Activated T-cell treated with anti-CD3 and anti-CD28 coated beads for 4 hours (primary cell): ENCODE measurements around the gene MRAS.
"Not testable (repeated sequence)": the region's sequence is repeated elsewhere in the genome, so short reads cannot be mapped to it uniquely, and the experiment has no call there.

Experiments used
- DNase-seq: peaks from one replicate; pipeline ENCODE4 v3.0.0-alpha.2; 2020

The MRAS gene

DNA sequence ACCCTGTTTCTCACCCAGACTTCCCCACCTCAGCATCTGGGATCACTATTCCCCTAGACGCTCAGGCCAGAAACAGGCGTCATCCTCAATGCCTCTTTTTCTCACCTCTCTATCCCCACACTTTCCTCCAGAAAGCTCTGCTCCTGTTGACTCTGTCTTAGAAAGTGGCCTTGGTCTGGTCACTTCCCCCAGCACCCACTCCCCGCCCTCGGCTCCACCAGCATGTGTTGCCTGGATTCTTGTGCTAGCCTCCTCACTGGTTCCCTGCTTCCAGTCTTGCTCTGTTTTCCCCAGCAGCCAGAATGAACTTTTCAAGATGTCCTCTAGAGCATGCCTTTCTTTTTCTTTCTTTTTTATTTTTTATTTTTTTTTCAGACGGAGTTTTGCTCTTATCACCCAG lies 46.3 kb downstream of the MRAS start:
- no peak for DNase-seq

DNA sequence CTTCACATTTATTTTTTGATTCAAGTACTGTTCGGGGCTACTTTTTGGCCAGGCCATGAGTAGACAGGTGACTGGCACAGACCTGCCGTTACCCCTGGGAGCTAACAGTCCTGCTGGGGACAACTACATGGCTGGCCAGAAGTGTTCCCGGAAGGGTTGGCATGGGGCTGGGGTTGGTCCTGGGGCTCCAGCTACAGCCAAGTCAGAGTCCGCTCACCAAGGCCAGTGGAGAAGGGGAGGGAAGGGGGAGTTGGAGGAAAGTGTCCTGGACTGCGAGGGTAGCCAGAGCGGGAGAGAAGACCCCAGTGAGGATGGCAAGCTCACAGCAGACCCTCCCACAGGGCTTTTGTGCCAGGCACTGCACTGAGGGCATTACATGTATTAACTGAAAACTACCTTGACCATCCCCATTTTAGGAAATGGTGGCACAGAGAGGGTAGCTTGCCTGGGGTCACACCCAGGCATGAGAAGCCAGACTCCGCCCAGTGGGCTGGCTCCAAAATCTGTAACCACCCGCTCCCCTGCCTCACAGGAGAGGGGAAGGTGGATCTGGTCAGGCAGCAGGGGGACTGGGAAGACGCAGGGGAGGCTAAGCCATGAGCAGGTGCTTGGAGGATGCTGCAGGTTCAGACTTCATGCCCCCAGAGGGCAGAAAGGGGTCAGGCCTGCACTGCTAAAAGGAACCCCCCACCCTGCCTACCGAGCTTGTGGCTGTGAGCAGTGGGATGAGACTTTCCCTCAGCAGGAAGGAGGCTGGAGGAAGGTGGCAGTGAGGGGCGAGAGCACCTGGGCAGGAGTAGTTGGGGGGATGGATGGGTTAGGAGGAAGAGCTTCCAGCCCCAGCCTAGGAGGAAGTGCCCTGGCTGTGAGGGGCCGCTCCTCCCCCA lies 47.7 kb downstream of the MRAS start:
- DNase-seq: no peak

DNA sequence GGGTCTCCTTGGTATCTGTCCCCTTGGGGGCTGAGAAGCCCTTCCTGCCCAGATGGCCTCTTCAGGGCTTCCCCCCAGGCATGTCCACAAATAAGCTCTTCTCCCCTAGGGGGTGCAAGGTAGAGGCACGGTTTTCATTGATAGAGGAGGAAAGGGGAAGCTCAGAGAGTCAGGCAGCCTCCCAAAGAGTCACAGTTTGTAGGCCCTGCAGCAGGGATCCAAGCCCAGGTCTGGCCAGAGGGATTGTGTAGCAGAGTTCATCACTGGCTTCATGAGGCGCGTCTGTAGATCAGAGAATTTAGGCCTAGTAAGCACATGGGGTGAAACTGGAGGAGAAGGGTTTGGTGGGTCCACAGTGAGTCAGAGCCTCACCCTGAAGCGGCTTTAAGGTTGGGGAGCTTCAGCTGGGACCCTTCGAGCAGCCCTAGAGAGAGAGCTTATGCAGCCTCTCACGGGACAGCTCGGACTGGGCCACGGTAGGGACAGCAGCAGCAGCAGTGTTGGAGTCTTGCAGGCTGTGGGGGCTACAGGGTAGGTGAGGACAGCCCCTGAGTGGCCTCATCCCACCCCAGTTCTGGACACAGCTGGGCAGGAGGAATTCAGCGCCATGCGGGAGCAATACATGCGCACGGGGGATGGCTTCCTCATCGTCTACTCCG lies 48.5 kb downstream of the MRAS start:
- DNase-seq: no peak

DNA sequence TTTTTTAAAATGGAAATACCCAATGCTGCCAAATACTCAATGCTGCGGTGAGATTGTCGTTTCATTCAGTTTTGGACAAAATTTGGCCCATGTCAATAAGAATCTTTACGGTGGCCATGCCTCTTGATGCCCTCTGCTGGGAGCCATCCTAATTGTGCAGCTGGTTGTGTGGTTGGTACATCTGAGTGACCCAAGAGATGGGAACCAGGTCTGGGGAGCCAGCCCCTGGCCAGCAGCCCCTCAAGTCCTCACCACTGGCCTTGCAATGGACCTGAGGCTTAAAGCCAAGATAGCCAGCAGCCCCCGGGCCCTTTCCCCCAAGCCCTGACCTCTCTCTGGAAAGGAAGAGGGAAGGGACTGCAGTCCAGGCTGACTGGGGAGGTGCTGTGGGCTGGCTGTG lies 49.6 kb downstream of the MRAS start:
- no peak for DNase-seq

DNA sequence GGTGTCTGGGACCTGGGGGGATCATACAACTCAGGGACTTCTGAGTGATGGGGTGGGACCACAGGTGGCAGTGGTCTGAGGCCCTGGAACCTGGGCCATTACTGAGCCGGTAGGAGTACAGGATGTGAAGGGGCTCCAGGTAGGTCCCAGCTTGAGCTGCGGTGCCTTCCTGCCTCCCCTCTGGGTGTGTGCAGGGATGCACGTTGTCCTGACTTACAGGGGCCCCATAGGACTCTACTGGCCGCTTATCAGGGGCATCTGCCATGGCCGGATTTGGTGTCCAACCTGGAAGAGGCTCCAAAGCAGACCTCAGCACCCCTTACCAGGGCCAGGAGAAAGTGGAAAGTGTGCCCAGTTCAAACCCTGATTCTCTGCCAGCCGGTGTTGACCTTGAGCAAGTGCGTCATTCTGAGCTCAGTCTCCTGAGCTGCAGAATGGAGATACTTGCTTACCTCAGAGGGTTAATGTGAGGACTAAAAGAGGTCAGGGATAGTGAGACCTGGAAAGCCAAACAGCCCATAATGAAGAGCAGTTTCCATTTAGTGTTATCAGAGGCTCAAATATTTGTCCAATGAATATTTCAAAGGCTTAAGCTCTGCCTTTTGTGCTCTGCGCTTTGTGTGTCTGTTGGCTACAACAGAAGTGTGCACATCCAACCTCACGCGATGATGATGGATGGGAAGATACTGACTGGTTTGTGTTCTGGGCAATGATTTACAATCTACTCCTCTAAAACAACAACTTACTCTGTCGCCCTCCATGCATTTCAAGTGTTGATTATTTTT lies 50.6 kb downstream of the MRAS start:
- DNase-seq: no peak

DNA sequence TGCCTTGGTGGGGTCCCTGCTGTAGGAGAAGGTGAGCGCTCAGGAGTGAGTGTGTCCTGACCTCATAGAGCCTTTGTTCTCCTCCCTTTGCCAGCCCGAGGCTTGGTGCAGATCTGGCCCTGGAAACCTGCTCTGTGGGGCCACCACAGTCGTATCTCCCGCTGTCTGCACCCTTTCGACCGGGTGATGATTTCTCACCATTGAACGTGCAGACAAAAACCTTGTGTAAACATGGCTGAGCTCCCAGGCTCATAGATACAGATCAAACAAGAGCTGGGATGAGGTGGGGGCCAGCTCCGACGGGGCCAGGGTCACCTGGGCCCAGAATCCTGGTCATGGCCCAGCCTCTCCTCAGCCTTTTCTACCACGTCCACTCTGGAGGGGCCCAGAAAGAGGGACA lies 51.4 kb downstream of the MRAS start:
- no peak for DNase-seq

DNA sequence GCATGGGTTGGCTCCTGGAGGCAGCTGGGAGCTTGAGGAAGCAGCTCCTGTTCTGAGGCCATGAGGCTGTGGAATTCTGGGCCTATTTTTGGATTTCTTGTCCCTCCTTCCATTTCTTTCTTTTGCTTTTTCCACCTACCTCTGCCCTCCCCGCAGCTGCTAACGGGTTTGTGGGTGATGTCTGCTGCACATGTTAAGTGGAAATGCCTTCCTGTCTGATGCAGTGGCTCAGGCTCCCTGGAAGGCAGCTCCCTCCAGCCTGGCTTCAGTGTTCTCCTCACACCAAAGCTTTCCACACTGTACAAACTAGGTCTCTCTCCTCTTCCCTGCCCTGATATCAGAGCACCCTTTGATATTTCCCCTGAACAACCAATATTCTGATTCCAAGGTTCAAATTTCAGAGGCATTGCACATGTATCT lies 52.3 kb downstream of the MRAS start:
- DNase-seq: no peak

DNA sequence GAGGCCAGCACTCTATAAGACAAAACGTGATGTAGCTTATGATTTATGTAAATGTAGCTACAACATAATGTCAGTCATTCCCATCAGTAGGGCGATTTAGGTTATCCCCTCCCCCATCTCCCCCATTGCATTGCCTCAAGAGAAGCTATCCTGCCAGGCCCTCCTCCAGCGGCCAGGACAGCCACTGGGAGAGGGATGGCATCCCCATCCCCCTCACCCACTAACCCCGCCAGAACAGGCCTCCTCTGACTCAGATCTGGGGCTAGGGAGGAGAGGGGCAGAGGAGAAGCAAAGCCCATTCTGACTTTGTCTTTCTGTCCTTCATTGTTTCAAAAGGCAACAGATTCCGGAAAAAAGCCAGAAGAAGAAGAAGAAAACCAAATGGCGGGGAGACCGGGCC lies 53.5 kb downstream of the MRAS start:
- no peak for DNase-seq

DNA sequence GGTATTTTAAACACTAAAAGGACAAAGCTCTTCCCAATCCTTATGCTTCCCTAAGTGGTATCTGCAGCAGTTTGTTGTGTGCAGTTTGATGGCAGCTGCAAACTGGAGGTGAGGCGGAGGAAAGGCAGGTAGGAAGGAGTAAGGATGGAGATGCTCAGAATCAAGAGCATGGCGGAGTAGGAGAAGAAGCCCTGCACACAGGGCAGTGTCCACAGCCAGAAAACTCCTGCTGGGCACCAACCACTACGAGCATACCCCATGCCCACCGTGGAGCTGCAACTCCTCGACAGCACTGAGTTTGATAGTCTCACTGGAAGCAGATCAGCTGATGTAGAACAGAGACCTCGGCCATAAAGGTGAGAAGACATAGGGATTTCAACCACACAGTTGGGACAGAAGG lies 55.7 kb downstream of the MRAS start:
- no peak for DNase-seq

DNA sequence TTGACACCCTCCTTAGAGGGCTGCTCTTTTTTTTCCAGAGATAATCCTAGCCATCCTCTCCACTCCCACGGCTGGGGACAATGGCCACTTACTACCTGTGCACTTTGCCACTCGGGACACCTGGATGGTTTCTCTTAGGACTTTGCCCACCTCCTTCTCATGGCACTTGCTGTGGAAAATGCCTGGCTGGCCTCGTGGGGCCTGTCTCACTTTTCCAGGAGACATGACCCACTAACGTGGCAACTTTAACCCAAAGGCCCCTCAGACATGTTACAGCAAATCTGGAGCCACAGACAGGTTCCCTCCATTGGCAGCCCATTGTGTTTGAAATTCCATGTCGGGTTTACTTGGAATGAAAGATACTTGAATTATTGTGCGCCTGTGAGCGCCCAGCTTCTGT lies 56.6 kb downstream of the MRAS start:
- DNase-seq: no peak

DNA sequence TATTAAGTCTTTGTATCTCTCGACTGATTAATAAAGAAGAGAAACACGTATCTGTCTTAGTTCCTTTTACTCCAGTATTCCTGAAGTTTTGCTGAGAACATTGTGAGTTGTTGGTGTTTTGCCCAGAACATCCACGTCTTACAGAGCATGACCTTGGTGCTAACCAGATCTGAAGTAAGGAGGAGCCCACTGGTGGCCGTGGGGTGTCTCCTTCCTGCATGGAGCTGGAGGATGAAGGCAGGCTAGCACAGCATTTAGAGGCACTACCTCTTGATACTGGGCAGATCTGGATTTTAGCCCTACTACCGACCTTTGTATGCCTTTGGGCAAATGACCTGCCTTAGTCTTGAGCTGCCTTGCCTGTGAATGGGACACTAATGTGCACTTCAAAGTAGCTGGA lies 57.1 kb downstream of the MRAS start:
- DNase-seq: no peak

DNA sequence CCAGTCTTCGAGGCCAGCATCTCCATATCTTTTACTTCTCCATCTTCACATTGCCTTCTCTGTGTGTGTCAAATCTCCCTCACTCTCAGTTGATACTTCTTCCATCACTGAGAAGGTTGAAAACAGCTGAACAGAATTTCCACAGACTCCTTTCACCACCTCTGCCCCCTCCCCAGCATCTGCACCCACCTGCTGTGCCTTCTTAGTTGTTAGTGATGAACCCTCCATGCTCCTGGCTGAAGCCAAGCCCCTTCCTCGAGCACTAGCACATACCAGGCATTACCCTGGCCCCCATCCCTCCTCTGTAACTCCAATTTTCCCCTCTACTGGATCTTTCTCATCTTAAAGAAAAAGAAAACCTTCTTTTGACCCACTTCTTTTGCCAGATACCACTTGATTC lies 58.2 kb downstream of the MRAS start:
- no peak for DNase-seq

DNA sequence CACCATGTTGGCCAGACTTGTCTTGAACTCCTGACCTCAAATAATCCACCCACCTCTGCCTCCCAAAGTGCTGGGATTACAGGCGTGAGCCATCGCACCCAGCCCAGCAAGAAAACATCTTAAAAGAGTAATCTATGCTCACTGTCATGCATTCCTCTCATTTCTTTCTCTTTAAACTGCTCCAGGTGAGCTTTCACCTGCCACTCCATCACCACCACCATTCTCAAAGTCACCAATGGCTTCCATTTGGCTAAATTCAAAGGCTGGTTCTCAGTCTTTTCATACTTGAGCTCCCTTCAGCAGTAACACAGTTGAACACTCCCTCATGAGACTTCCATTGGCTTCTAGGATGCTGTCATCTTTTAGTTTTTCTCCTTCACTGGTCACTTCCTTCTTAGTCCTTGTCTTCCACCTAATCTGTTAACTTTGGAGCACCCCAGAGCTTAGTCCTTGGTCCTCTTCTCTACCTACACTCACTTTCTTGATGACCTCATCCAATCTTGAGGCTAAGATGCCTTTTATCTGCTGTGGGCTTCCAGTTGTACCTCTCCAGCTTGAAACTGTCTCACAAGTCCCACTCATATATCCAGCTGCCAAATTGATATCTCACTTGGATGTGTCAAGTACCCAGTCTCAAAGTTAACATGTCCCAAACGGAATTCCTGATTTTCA lies 59.0 kb downstream of the MRAS start:
- no peak for DNase-seq

DNA sequence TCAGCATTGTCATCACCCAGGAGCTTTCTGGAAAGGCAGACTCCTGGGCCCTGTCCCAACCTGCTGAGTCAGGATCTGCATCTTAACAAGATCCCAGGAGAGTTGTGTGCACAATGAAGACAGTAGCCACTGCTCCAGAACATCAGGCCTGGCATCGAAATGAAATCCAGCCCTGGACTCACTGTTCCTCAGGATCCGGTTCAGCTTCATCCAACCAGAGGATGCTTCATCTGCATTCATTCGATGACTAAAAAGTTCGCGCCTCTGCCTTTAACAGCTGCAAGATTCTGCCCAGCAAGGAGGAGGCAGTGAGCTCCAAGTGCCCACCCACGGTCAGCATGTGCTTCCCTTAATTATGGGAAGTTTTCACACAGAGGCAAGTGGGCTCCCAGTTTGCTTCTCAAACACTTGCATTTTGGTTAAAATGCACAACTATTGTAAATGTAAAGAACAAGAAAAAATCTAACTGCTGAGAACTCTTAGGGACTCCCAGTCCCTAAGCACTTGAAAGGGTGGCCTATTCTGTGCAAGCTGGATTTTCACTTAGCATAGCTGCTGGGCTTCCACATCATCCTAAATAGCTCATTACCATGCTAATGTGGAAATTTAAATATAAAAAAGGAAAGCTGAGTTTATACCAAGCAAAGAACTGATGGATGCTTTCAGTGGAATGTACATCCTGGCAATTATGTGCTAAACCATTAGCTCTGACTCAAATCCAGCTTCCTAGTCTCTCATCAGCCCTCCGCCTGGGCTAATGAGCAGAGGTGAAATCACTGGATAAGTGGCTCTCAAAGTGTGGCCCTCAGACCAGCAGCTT lies 60.6 kb downstream of the MRAS start:
- no peak for DNase-seq

DNA sequence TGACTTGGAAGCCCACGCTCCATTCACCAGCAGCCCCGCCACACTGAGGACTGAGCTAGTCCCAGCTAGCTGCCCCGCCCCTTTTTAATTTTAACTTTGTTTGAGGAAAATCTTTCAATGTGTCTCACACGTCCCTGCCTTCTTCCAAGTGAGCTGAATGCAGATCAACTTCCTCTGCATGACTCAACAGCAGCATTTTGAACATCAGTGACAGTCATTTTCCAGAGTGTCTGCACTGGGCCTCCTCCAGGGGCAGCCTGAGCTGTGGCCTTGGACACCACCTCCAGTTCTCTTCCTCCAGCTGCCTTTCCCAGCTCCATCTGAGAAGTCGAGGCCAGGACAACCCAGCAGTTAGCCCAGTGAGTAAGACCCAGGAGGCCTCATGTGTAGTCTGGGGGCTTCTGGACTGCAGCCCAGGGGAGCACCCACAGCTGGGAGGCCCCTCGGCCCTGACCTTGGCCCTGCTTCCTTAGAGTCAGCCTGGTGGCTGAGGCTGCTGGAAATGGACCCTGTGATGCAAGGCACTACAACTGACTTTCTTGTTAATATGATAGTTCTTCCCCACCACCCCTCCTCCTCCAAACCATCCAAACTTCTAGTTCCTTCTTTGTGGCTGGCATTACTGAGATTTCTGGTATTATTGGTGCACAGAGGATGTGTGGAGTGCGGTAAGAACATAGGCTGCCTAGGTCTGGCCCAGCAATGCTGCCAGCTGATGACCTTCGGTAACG lies 64.6 kb downstream of the MRAS start:
- DNase-seq: no peak

DNA sequence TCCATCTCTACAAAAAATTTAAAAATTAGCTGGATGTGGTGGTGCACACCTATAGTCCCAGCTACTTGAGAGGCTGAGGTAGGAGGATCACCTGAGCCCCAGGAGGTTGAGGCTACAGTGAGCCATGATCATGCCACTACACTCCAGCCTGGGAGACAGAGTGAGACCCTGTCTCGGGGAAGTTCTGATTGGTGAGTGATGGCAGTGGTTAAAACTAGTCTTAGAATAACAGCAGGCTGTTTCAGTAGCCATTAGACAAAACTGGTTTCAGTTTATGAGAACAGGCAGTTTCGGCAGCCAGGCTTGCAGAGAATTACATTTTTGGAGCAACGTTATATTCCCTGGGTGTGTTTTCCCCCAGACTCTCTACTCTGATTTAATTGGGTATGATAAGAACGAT lies 67.9 kb downstream of the MRAS start:
- DNase-seq: not testable (repeated sequence)

DNA sequence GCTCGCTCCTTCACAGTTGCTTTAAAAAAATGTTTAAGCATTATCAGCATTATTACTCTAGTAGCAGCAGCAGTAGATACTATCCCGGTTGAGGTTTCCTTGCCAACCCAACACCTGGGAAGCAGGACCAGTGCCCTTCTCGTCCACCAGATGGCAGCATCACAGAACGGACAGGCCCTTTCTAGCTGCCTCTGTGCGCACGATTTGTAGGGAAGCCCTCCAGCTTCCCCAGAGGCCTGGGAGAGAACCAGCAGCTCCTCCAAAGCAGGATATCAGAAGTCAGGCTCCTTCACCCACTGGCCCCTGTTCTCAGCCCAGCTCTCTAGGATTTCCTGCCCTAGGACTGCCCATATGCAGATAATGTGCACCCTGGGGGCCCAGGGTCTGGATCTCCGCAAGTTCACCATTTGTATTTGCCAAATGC lies 69.2 kb downstream of the MRAS start:
- DNase-seq: peak; percentile 53

DNA sequence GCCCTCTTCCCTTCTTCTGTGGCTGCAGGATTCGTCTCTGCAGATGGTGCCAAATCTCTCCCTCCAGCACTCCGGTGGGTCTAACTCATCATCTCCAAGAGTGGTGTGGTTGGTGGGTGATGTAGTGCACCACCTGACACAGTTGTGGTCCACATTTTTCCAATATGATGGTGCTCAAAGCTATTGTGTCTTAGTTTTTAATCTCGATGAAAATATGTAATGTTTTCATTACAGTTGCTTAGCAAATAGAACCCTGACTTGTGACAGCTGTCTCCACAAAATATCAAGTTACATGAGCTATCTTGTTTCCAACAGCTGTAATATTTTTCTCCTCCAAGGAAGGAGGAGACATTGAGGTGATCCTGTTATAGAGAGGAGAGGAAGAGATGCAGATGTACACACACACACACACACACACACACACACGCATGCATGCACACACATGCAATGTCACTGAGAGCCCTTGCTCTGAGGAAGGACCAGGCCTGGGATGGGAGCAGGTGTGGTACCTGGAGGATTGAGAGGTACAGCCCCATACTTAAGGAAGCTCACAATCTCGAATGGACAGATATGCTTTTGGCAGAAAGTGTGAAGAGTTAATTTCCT lies 70.3 kb downstream of the MRAS start:
- no peak for DNase-seq

DNA sequence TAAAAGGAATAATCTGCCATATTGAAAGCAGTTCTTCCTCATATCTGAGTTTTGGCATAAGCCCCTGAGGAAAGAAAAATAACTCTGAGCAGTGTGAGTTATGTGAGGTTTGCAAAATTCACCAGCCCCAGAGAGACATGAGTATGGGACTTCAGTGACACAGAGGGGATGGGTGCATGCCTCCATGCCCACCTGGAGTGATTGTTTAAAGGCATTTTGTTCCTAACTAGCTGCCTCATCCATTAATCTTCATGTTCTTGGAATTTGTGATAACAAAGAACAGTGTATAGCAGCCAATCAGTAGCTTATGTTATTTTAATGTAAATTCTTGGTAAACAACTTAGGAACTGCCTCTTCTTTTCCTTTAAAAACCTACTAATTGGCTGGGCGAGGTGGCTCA lies 74.9 kb downstream of the MRAS start:
- DNase-seq: no peak

DNA sequence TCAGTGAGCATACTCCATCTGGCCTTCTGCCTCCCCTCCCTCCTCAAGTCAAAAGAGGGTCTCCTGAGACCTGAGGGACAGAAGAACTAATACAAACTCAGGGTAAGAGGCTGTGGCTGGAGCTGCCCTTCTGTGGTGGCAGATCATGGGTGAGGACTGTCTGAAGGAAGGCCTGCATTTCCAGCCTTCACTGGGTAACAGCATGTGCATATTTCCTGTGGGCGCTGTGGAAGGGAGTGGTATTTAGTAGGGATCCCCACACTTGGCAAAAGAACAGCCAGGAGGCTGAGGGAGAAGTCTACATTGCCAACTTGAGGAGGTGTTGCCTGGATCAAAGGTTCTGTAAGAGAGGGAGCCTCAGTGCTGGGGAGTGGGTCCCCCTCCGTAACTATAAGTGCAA lies 75.9 kb downstream of the MRAS start:
- DNase-seq: no peak

DNA sequence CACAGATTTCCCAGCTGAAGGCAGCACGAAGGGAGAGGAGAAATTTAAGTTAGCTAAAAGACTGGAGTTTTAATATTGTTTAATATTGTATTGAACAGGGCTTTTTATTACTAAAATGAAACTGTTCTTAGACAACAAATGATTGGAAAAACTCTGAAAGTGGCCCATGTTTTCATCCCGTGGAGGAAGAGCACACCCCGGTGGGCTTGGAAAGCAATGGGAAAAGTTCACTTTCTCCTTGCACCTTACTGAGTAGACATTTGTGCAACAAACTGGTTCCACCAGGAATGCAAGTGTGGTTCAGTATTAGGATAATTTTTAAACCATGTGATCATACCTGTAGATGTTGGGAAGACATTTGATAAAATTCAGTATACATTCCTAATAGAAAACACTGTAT lies 77.8 kb downstream of the MRAS start:
- no peak for DNase-seq
